ENCODE measurements around the gene SYCP2. TPM values are rescaled to one million over a fixed set of nuclear protein-coding genes. Genes with fewer than 3 reads are reported as not detected.

Gene SYCP2
- polyA plus RNA-seq, 1 of the 3 experiments (the other 2 are of a cell fraction), result 0.76 TPM

- Histone ChIP-seq H3F3A (replicated peaks; ENCODE audit: insufficient read depth) (peaks cover 5% of the 10 kb centered on the region), H3K36me3 (replicated peaks in 1 of 2; ENCODE audit: control insufficient read depth in 1 of 2, insufficient read depth in 2 of 2, low read length in 1 of 2) (peaks cover 4 to 6% of the 10 kb centered on the region in 2 experiments), H3K27ac (ENCODE audit: low read depth in 2 of 2, low read length in 1 of 2) (no peak overlapping the region), H3K4me3 (ENCODE audit: low read depth in 2 of 2, low read length in 1 of 2) (no peak overlapping the region), H3K4me1 (ENCODE audit: control insufficient read depth in 1 of 2, insufficient read depth in 2 of 2, low read depth in 1 of 2, low read length in 1 of 2) (no peaks in the 10 kb centered on the region), H3K79me2 (ENCODE audit: insufficient read depth) (no peaks in the 10 kb centered on the region), H4K20me1 (ENCODE audit: insufficient read depth) (no peaks in the 10 kb centered on the region), H2AFZ (ENCODE audit: low read depth) (no peak overlapping the region), H3K27me3 (ENCODE audit: insufficient read depth) (no peaks in the 10 kb centered on the region), H3K9ac (no peak overlapping the region), H3K9me2 (no peaks in the 10 kb centered on the region), H3K9me3 (no peaks in the 10 kb centered on the region), H3K4me2 (no peak overlapping the region)
- WGBS (ENCODE audit: low lambda C conversion rate), result 71% methylated on average over 1 of the region's 1 CpG
- DNase-seq, result no peak
- CTCF ChIA-PET, result interaction anchor here (0.6 kb wide), 1 partner anchor 90 kb away, joined by 4 read pairs; no protein-coding TSS in a partner anchor
- POLR2A ChIA-PET, result no interaction called here
- no peak for TF ChIP-seq CHD2 (IDR thresholded peaks at IDR 0.05; ENCODE audit: low read length, partially characterized antibody)
- no peak for TF ChIP-seq MAX (IDR thresholded peaks at IDR 0.05; ENCODE audit: low read depth)
- TF ChIP-seq EZH2phosphoT487 (IDR thresholded peaks at IDR 0.05; ENCODE audit: borderline replicate concordance, low read depth), result no peak
- no peak for TF ChIP-seq EP300 (IDR thresholded peaks at IDR 0.05; ENCODE audit: borderline replicate concordance in 1 of 2, low read depth in 1 of 2, low read length in 1 of 2)
- TF ChIP-seq IRF3 (IDR thresholded peaks at IDR 0.05; ENCODE audit: low read depth, low read length), result no peak
- no peak for TF ChIP-seq FOSL2 (IDR thresholded peaks at IDR 0.05; ENCODE audit: borderline replicate concordance, low read depth)
- TF ChIP-seq REST (IDR thresholded peaks at IDR 0.05; ENCODE audit: low read depth, low read length), result no peak
- TF ChIP-seq SIN3A (IDR thresholded peaks at IDR 0.05; ENCODE audit: borderline replicate concordance, low read depth, low read length), result no peak
- no peak for TF ChIP-seq FOXJ3 (CRISPR knock-in tag; IDR thresholded peaks at IDR 0.05)
- TF ChIP-seq RXRA (IDR thresholded peaks at IDR 0.05; ENCODE audit: borderline replicate concordance, low read depth), result no peak
- no peak for TF ChIP-seq TAF1 (IDR thresholded peaks at IDR 0.05; ENCODE audit: borderline replicate concordance, low read depth, low read length)
Measured at GRCh38 chr20:59873409-59873808, 60.0 kb downstream of the SYCP2 start.

- no peak overlapping the region for H3K27ac ChIP-seq (ENCODE audit: low read depth in 2 of 2, low read length in 1 of 2)
- H3K9me2 ChIP-seq, result no peaks in the 10 kb centered on the region; the same call in 1 of the 2 replicates
- H3K36me3 ChIP-seq (replicated peaks in 1 of 2; ENCODE audit: control insufficient read depth in 1 of 2, insufficient read depth in 2 of 2, low read length in 1 of 2), result peaks cover 0 to 4% of the 10 kb centered on the region in 2 experiments
- H3K4me2 ChIP-seq, result no peak overlapping the region
- no peaks in the 10 kb centered on the region for H3K79me2 ChIP-seq (ENCODE audit: insufficient read depth)
- ChIA-PET CTCF (interaction anchor here (1.0 kb wide), 1 partner anchor 21 kb away, joined by 3 read pairs; no protein-coding TSS in a partner anchor), POLR2A (no interaction called here)
- WGBS (ENCODE audit: low lambda C conversion rate), result 36% methylated on average over 1 of the region's 1 CpG
- no peaks in the 10 kb centered on the region for H4K20me1 ChIP-seq (ENCODE audit: insufficient read depth)
- H3F3A ChIP-seq (replicated peaks; ENCODE audit: insufficient read depth), result no peaks in the 10 kb centered on the region
- H2AFZ ChIP-seq (ENCODE audit: low read depth), result no peak overlapping the region
- H3K27me3 ChIP-seq (ENCODE audit: insufficient read depth), result no peaks in the 10 kb centered on the region
- no peaks in the 10 kb centered on the region for H3K4me1 ChIP-seq (ENCODE audit: control insufficient read depth in 1 of 2, insufficient read depth in 2 of 2, low read depth in 1 of 2, low read length in 1 of 2)
- H3K9ac ChIP-seq, result no peak overlapping the region
- DNase-seq, result no peak
- no peak overlapping the region for H3K4me3 ChIP-seq (ENCODE audit: low read depth in 2 of 2, low read length in 1 of 2)
- H3K9me3 ChIP-seq, result no peaks in the 10 kb centered on the region
- no peak for TF ChIP-seq MAX (IDR thresholded peaks at IDR 0.05; ENCODE audit: low read depth)
- TF ChIP-seq FOSL2 (IDR thresholded peaks at IDR 0.05; ENCODE audit: borderline replicate concordance, low read depth), result no peak
- no peak for TF ChIP-seq RFX5 (IDR thresholded peaks at IDR 0.05; ENCODE audit: low read length)
- no peak for TF ChIP-seq MEF2A (IDR thresholded peaks at IDR 0.05; ENCODE audit: borderline replicate concordance, low read depth)
- TF ChIP-seq TAF1 (IDR thresholded peaks at IDR 0.05; ENCODE audit: borderline replicate concordance, low read depth, low read length), result no peak
- TF ChIP-seq RCOR1 (IDR thresholded peaks at IDR 0.05; ENCODE audit: low read length), result no peak
- no peak for TF ChIP-seq SMC3 (IDR thresholded peaks at IDR 0.05; ENCODE audit: low read depth, low read length)
- TF ChIP-seq CHD2 (IDR thresholded peaks at IDR 0.05; ENCODE audit: low read length, partially characterized antibody), result no peak
- no peak for TF ChIP-seq ELF1 (IDR thresholded peaks at IDR 0.05)
- no peak for TF ChIP-seq NRF1 (IDR thresholded peaks at IDR 0.05; ENCODE audit: low read depth, low read length)
- TF ChIP-seq EP300 (IDR thresholded peaks at IDR 0.05; ENCODE audit: borderline replicate concordance in 1 of 2, low read depth in 1 of 2, low read length in 1 of 2), result no peak
- no peak for TF ChIP-seq NFIC (IDR thresholded peaks at IDR 0.05; ENCODE audit: borderline replicate concordance)
- no peak for TF ChIP-seq USF2 (IDR thresholded peaks at IDR 0.05; ENCODE audit: borderline replicate concordance, low read depth, low read length)
- no peak for TF ChIP-seq GATA2 (CRISPR knock-in tag; IDR thresholded peaks at IDR 0.05)
- TF ChIP-seq YY1 (IDR thresholded peaks at IDR 0.05; ENCODE audit: low read depth), result no peak
- TF ChIP-seq TCF12 (IDR thresholded peaks at IDR 0.05), result no peak
Measured at GRCh38 chr20:59871096-59871495, 62.3 kb downstream of the SYCP2 start.
